ENCODE measurements around the gene HAP1. TPM values are rescaled to one million over a fixed set of nuclear protein-coding genes. Genes with fewer than 3 reads are reported as not detected.
A peak's percentile ranks its signal among the peaks of the same experiment; 100 is the strongest.

Gene HAP1
- total RNA-seq, 4 donors from 2014 or later: 0.75 to 1.8 (median 1.1) TPM

DNA sequence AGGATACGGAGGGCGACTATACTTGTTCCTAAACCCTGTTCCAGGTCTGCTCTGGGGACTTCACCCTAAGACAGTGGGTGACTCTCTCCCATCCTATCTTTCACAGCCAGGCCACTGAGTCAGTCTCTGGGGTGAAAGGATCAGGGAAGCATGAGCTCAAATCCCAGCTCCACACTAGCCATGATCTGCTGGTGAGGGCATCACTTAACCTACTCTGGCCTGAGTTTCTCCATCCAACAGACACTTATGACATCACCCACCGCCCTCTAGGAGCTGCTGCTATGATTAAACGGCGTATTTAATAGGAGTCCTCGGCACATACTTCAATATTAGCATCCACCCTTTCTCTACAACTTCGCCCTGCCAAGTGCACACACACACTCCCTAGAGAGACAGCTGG, 12.2 kb downstream of the HAP1 start:
- TF ChIP-seq, protein P1, sequence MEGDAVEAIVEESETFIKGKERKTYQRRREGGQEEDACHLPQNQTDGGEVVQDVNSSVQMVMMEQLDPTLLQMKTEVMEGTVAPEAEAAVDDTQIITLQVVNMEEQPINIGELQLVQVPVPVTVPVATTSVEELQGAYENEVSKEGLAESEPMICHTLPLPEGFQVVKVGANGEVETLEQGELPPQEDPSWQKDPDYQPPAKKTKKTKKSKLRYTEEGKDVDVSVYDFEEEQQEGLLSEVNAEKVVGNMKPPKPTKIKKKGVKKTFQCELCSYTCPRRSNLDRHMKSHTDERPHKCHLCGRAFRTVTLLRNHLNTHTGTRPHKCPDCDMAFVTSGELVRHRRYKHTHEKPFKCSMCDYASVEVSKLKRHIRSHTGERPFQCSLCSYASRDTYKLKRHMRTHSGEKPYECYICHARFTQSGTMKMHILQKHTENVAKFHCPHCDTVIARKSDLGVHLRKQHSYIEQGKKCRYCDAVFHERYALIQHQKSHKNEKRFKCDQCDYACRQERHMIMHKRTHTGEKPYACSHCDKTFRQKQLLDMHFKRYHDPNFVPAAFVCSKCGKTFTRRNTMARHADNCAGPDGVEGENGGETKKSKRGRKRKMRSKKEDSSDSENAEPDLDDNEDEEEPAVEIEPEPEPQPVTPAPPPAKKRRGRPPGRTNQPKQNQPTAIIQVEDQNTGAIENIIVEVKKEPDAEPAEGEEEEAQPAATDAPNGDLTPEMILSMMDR (IDR thresholded peaks at IDR 0.05): no peak
- TF ChIP-seq POLR2A (IDR thresholded peaks at IDR 0.05): no peak
- WGBS, 2 donors: 83 to 85% methylated on average over 7 of the region's 7 CpGs
- no peak overlapping the region for H3K4me3 ChIP-seq (ENCODE audit: low read depth, poor library complexity, severe bottlenecking)
- no peak for DNase-seq (ENCODE audit: low spot score in 2 of 2)
- intact Hi-C loops (cut with DNase I; ENCODE audit: low total_unique reads): no loop called here

DNA sequence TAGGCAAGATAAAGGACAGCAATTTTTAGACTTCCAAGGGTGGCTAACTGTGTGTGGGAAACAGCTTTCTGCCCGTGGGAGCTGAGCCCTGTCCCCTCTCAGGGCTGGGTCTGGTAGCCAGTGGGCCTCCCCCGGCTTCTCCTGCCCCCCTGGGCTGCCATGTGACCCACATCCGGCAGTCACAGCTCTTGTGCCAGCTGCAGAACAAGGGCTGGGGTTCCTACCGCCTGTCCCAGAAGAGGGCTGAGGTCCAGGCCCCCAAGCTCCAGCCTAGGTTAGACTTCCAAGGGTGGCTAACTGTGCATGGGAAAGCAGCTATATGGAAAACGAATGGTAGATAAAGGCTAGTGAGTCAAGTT, 16.2 kb downstream of the HAP1 start:
- no peak for TF ChIP-seq POLR2A (IDR thresholded peaks at IDR 0.05)
- TF ChIP-seq, protein P1 (IDR thresholded peaks at IDR 0.05): no peak
- H3K4me3 ChIP-seq (ENCODE audit: low read depth, poor library complexity, severe bottlenecking): no peak overlapping the region
- intact Hi-C loops (cut with DNase I; ENCODE audit: low total_unique reads): no loop called here
- no peak for DNase-seq (ENCODE audit: low spot score in 2 of 2)
- 34 to 51% methylated on average over 5 of the region's 5 CpGs for WGBS, 2 donors

DNA sequence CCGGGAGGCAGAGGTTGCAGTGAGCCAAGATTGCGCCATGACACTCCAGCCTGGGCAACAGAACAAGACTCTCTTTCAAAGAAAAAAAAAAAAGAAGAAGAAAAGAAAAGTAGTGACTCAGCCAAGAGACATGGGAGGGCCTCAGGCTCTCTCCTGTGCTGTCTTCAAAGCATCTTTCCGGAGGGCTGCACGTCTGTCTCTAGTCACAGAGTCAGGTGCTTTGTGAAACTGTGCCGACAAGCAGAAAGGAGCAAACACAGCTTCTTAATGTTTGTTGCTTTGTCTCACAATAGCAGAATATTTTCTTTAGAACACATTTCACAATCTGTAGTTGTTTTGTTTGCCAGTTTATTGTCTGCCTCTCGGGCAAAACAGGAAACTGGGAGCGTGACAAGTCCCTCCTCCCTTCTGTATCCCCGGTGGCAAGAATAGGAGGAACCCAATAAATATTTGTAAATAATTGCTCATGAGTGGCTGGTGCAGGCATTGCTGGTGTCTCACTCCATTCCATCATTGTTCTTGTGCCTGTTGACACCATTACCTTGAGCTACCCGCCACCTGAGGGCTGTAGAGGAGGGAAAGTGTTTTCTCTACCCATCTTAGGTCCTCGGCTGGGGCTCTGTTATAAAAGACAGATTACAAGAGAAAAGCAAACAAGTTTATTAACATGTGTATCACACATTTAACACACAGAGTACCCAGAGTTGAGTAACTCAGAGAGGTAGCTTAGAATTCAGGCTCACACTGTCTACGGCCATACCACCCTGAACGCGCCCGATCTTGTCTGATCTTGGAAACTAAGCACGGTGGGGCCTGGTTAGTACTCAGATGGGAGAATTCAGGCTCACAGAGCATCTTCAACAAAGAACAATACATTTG, 16.8 kb downstream of the HAP1 start:
- 35 to 39% methylated on average over 15 of the region's 15 CpGs for WGBS, 2 donors
- intact Hi-C loops (cut with DNase I; ENCODE audit: low total_unique reads): no loop called here
- no peak overlapping the region for H3K4me3 ChIP-seq (ENCODE audit: low read depth, poor library complexity, severe bottlenecking)
- TF ChIP-seq, protein P1 (IDR thresholded peaks at IDR 0.05): no peak
- TF ChIP-seq POLR2A (IDR thresholded peaks at IDR 0.05): no peak
- DNase-seq (ENCODE audit: low spot score in 2 of 2): peak in 1 of 2 donors; percentile 69

GRCh38 chr17:41711669-41712400, 22.6 kb downstream of the HAP1 start, which contains the start of gene GAST:
Gene GAST (plus strand): TSS chr17:41712331. CDS start chr17:41715437, 3,106 bp downstream.
- TF ChIP-seq, protein P1 (IDR thresholded peaks at IDR 0.05): no peak
- no peak for TF ChIP-seq POLR2A (IDR thresholded peaks at IDR 0.05)
- no peak for DNase-seq (ENCODE audit: low spot score in 2 of 2)
- WGBS, 2 donors: 88 to 90% methylated on average over 11 to 12 of the region's 12 CpGs
- intact Hi-C loops (cut with DNase I; ENCODE audit: low total_unique reads): no loop called here
- no peak within 1 kb of the TSS for H3K4me3 ChIP-seq (ENCODE audit: low read depth, poor library complexity, severe bottlenecking)

DNA sequence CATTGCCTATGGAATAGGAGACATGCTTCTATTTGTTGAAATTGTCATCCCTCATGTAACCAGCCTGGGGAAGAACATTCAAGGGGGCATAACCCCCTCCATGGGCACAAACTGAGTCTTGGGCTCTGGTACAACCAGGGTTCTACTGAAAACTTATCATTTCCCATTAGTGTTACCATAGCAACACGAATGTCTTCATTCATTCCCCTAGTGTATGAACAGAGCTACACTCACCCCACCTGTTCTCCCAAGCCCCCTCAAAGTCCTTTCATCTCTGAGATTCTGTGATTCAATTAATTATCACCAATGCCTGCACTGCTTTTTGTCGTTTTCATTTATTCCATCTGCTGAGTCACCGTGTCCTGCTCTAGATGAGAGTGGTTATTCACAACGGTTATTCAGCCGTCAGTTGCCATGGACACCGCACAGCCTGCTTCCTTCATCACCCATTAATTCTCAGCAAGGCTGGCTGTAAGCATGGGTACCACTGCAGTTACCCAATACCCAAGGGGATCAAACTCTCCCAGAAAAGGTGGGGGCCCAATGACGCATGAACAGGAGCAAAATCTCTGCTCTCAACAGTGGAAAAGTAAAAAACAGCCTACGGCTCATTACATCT, 23.9 kb downstream of the HAP1 start:
- no peak for TF ChIP-seq POLR2A (IDR thresholded peaks at IDR 0.05)
- TF ChIP-seq, protein P1 (IDR thresholded peaks at IDR 0.05): no peak
- 59 to 60% methylated on average over 8 of the region's 8 CpGs for WGBS, 2 donors
- DNase-seq (ENCODE audit: low spot score in 2 of 2): no peak
- H3K4me3 ChIP-seq (ENCODE audit: low read depth, poor library complexity, severe bottlenecking): no peak overlapping the region
- intact Hi-C loops (cut with DNase I; ENCODE audit: low total_unique reads): no loop called here
